Activated T-cell treated with anti-CD3 and anti-CD28 coated beads, Interleukin-2, amount 50 U/mL, for 4 hours (primary cell): ENCODE results near the gene PLCG2. TPM values are rescaled to one million over a fixed set of nuclear protein-coding genes. Genes with fewer than 3 reads are reported as not detected.
"Not testable (repeated sequence)": the region's sequence is repeated elsewhere in the genome, so short reads cannot be mapped to it uniquely, and the experiment has no call there.

Source experiments
- ATAC-seq, 2 donors: fragments of 200-7000 bp; cut with Tn5 transposase; one replicate each; pipeline ENCODE4 v1.10.0; 2021
- DNase-seq: peaks from one replicate; pipeline ENCODE4 v3.0.0-alpha.2; 2020
- H3K27me3 Mint-ChIP-seq: one replicate; pipeline ENCODE4 v1.8.0; 2021; ENCODE audit warnings: low read depth, mixed read lengths
- H3K36me3 Mint-ChIP-seq: one replicate; pipeline ENCODE4 v1.8.0; 2022; ENCODE audit warnings: mixed read lengths; ENCODE audit not compliant: insufficient read depth
- H3K4me1 Mint-ChIP-seq: one replicate; pipeline ENCODE4 v1.8.0; 2021; ENCODE audit warnings: low read depth, mixed read lengths
- H3K4me3 Mint-ChIP-seq: one replicate; pipeline ENCODE4 v1.8.0; 2021; ENCODE audit warnings: mild to moderate bottlenecking, moderate library complexity, mixed read lengths
- H3K9me3 Mint-ChIP-seq: one replicate; pipeline ENCODE4 v1.8.0; 2021; ENCODE audit warnings: mixed read lengths
- total RNA-seq, 3 donors: library from RNA; stranded (reverse); gene quantifications; one replicate each; pipeline ENCODE4 v1.2.1, GENCODE V29; 2021

PLCG2 gene
- total RNA-seq, 3 donors from 2014 or later: 2.6 to 3.4 (median 2.7) TPM

GRCh38 chr16:81964808-81965207, 185.7 kb downstream of the PLCG2 start:
- ATAC-seq (no peak), DNase-seq (no peak)
- H3K9me3 Mint-ChIP-seq: no peaks in the 10 kb centered on the region
- no peaks in the 10 kb centered on the region for H3K27me3 Mint-ChIP-seq
- H3K36me3 Mint-ChIP-seq: no peaks in the 10 kb centered on the region
- H3K4me3 Mint-ChIP-seq: no peak overlapping the region
- H3K4me1 Mint-ChIP-seq: no peaks in the 10 kb centered on the region

DNA sequence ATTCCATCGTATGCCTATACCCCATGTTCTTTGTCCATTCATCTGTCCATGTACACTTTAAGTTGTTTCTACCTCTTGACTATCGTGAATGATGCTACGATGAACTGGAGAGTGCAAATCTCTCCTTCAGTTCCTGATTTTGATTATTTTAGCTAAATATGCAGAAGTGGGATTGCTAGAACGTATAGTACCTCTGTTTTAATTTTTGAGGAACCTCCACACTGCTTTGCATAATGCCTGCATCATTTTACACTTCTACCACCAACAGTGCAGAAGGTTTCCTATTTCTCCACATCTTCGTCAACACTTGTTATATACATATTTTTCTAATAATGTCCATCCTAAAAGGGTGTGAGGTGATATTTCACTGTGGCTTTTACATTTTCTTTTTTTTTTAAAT, 188.3 kb downstream of the PLCG2 start:
- H3K9me3 Mint-ChIP-seq: peaks cover 10% of the 10 kb centered on the region
- H3K27me3 Mint-ChIP-seq: no peaks in the 10 kb centered on the region
- ATAC-seq: no peak
- DNase-seq: no peak
- H3K36me3 Mint-ChIP-seq: no peaks in the 10 kb centered on the region
- no peak overlapping the region for H3K4me3 Mint-ChIP-seq
- no peaks in the 10 kb centered on the region for H3K4me1 Mint-ChIP-seq

- no peaks in the 10 kb centered on the region for H3K4me1 Mint-ChIP-seq
- H3K27me3 Mint-ChIP-seq: peaks cover 5% of the 10 kb centered on the region
- no peak for DNase-seq
- H3K9me3 Mint-ChIP-seq: peaks cover 27% of the 10 kb centered on the region
- no peaks in the 10 kb centered on the region for H3K36me3 Mint-ChIP-seq
- H3K4me3 Mint-ChIP-seq: no peak overlapping the region
- ATAC-seq: no peak
Observed at GRCh38 chr16:81971853-81972252, 192.8 kb downstream of the PLCG2 start.

DNA sequence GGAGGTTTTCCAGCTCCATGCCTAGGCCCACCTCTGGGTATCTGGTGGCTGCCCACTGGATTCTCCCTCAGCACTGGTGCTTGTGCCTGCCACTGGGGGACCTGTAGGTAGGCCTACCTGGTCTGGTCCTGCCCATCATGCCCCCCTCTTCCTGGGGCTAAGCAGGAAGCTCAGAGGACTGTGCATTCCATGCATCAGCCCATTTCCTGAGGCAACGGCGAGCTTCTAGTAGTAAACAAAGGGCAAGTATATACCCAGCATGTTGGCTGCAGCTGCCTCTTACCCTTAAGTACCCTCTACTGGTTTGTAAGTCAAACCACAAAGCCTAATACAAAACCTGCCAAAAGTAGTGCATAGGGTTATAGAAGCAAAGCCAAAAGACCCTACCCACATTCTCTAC, 194.6 kb downstream of the PLCG2 start:
- DNase-seq (no peak), ATAC-seq (no peak)
- Mint-ChIP-seq H3K4me1 (no peaks in the 10 kb centered on the region), H3K36me3 (no peaks in the 10 kb centered on the region), H3K4me3 (no peak overlapping the region), H3K9me3 (peaks cover 27% of the 10 kb centered on the region), H3K27me3 (peaks cover 5% of the 10 kb centered on the region)

- H3K9me3 Mint-ChIP-seq: peaks cover 26% of the 10 kb centered on the region
- ATAC-seq: no peak
Observed at GRCh38 chr16:81975637-81976036, 196.5 kb downstream of the PLCG2 start.

GRCh38 chr16:81977335-81977942, 198.3 kb downstream of the PLCG2 start:
- not testable (repeated sequence) for DNase-seq, ATAC-seq, H3K4me1 Mint-ChIP-seq, H3K4me3 Mint-ChIP-seq, H3K27me3 Mint-ChIP-seq, H3K36me3 Mint-ChIP-seq
- peaks cover 18% of the 10 kb centered on the region for H3K9me3 Mint-ChIP-seq

More at GRCh38 chr16:81975637-81976036, 196.5 kb downstream of the PLCG2 start:
- DNase-seq: no peak
- no peaks in the 10 kb centered on the region for H3K4me1 Mint-ChIP-seq
- no peaks in the 10 kb centered on the region for H3K36me3 Mint-ChIP-seq
- H3K4me3 Mint-ChIP-seq: no peak overlapping the region
- peaks cover 5% of the 10 kb centered on the region for H3K27me3 Mint-ChIP-seq

GRCh38 chr16:81987121-81987520, 208.0 kb downstream of the PLCG2 start:
- peaks cover 2% of the 10 kb centered on the region for H3K27me3 Mint-ChIP-seq
- H3K4me3 Mint-ChIP-seq: no peak overlapping the region
- H3K9me3 Mint-ChIP-seq: no peaks in the 10 kb centered on the region
- ATAC-seq (no peak), DNase-seq (no peak)
- no peaks in the 10 kb centered on the region for H3K36me3 Mint-ChIP-seq
- H3K4me1 Mint-ChIP-seq: no peaks in the 10 kb centered on the region

GRCh38 chr16:81987706-81988105, 208.6 kb downstream of the PLCG2 start:
- Mint-ChIP-seq H3K9me3 (no peaks in the 10 kb centered on the region), H3K27me3 (peaks cover 2% of the 10 kb centered on the region), H3K36me3 (no peaks in the 10 kb centered on the region), H3K4me3 (no peak overlapping the region), H3K4me1 (no peaks in the 10 kb centered on the region)
- DNase-seq (no peak), ATAC-seq (no peak)

- DNase-seq (no peak), ATAC-seq (no peak)
- H3K27me3 Mint-ChIP-seq: no peaks in the 10 kb centered on the region
- no peak overlapping the region for H3K4me3 Mint-ChIP-seq
- no peaks in the 10 kb centered on the region for H3K9me3 Mint-ChIP-seq
- H3K4me1 Mint-ChIP-seq: no peaks in the 10 kb centered on the region
- no peaks in the 10 kb centered on the region for H3K36me3 Mint-ChIP-seq
Observed at GRCh38 chr16:81992859-81993258, 213.8 kb downstream of the PLCG2 start.

DNA sequence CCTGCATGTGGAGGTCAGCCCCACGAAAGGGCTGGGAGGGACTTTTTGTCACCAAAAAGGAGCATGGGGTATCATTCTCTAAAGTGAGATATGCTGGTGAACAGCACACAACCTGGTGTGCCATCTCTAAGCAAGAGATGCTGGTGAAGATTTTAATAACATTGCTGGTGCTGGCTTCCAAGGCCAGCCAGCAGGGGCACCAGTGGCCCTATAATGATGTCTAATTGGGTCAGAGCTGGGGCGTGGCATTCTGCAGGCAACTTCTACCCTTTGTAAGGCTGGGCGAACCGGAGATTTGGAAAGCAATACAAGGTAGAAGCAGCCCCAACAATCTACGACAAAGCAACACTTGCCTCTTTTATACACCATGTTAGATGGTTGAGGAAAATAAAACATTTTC, 215.4 kb downstream of the PLCG2 start:
- ATAC-seq (no peak), DNase-seq (no peak)
- peaks cover 6% of the 10 kb centered on the region for H3K36me3 Mint-ChIP-seq
- H3K4me1 Mint-ChIP-seq: no peaks in the 10 kb centered on the region
- H3K4me3 Mint-ChIP-seq: no peak overlapping the region
- H3K9me3 Mint-ChIP-seq: no peaks in the 10 kb centered on the region
- H3K27me3 Mint-ChIP-seq: no peaks in the 10 kb centered on the region

DNA sequence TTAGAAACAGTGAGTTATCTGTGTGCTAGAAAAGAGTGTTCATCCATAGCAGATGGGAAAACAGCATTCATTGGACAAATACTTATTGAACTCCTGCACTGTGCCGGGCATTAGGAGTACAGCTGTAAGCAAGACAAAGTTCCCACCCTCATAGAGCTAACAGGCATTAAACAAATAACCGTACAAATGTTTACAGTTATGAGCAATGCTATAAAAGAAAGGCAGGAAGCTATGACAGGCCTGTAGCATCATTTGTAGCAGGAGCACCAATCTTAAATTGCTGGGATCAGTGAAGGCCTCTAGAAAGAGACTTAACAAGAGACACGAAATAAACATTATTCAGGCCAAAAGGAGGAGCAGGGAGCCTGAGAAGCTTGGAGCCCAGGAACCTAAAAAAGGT, 216.6 kb downstream of the PLCG2 start:
- ATAC-seq: no peak
- no peaks in the 10 kb centered on the region for H3K9me3 Mint-ChIP-seq
- no peaks in the 10 kb centered on the region for H3K27me3 Mint-ChIP-seq
- H3K4me1 Mint-ChIP-seq: no peaks in the 10 kb centered on the region
- H3K4me3 Mint-ChIP-seq: no peak overlapping the region
- no peak for DNase-seq
- peaks cover 6% of the 10 kb centered on the region for H3K36me3 Mint-ChIP-seq

- no peak for ATAC-seq
- Mint-ChIP-seq H3K4me1 (no peaks in the 10 kb centered on the region), H3K36me3 (peaks cover 8% of the 10 kb centered on the region)
Observed at GRCh38 chr16:81996664-81997509, 217.8 kb downstream of the PLCG2 start.

DNA sequence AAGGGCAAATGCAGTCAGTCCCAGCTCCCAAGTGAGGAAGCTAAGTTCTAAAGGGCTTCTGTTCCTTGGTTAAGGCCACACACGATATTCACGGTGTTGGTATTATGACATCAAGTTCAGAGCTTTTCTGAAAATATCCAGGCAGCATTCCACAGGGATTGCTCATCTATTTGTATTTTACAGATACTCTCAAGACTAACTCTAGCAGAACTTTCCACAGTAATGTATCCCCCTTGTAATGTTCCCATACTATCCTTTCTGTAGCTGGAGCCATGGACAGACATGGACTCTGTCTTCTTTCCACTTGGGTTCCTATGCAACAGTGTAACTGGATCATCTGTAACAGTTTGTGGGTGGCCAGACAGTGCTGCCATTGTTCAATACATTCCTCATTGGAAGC, 218.6 kb downstream of the PLCG2 start:
- no peaks in the 10 kb centered on the region for H3K9me3 Mint-ChIP-seq
- peaks cover 2% of the 10 kb centered on the region for H3K27me3 Mint-ChIP-seq
- no peak overlapping the region for H3K4me3 Mint-ChIP-seq
- no peaks in the 10 kb centered on the region for H3K4me1 Mint-ChIP-seq
- peaks cover 8% of the 10 kb centered on the region for H3K36me3 Mint-ChIP-seq
- DNase-seq (no peak), ATAC-seq (no peak)

More at GRCh38 chr16:81996664-81997509, 217.8 kb downstream of the PLCG2 start:
- no peak for DNase-seq
- Mint-ChIP-seq H3K27me3 (peaks cover 2% of the 10 kb centered on the region), H3K9me3 (no peaks in the 10 kb centered on the region), H3K4me3 (no peak overlapping the region)

DNA sequence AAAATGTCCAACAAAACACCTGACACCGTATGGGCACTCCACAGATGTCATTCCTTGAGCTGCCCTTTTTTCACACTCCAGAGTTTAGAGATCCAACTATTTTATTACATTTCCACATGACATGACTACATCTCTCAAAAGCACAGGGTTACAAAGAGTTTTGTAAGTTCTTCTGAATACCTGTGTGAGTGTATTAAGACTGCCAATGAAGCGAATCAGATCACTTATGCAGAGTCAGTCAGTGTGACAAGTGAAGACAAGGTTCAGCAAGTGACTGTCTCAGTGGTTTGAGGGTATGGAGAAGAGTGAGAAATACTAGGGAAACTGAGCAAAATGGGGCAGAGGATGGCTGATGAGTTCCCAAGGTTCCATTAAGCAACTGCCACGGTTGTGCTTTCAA, 223.7 kb downstream of the PLCG2 start:
- DNase-seq: no peak
- H3K4me3 Mint-ChIP-seq: no peak overlapping the region

GRCh38 chr16:82004601-82005000, 225.5 kb downstream of the PLCG2 start:
- peaks cover 2% of the 10 kb centered on the region for H3K27me3 Mint-ChIP-seq
- no peaks in the 10 kb centered on the region for H3K4me1 Mint-ChIP-seq
- no peak for DNase-seq
- H3K4me3 Mint-ChIP-seq: no peak overlapping the region
- H3K9me3 Mint-ChIP-seq: peaks cover 13% of the 10 kb centered on the region
- H3K36me3 Mint-ChIP-seq: peaks cover 5% of the 10 kb centered on the region
- ATAC-seq: no peak

More for the DNA sequence above, 223.7 kb downstream of the PLCG2 start:
- H3K9me3 Mint-ChIP-seq: no peaks in the 10 kb centered on the region
- H3K4me1 Mint-ChIP-seq: no peaks in the 10 kb centered on the region
- peaks cover 11% of the 10 kb centered on the region for H3K36me3 Mint-ChIP-seq
- no peak for ATAC-seq
- H3K27me3 Mint-ChIP-seq: peaks cover 2% of the 10 kb centered on the region
